ENCODE data around the gene VPS18.

- TF ChIP-seq CTCF (IDR thresholded peaks at IDR 0.05) (no peak), POLR2A (IDR thresholded peaks at IDR 0.05) (no peak)
Observed at GRCh38 chr15:40951764-40952163, 57.5 kb downstream of the VPS18 start.

Data from Peyer's patch (tissue), 4 donors.